GM21528 (cell line): ENCODE measurements around the gene SMTNL1.
"Not testable (repeated sequence)": the region's sequence is repeated elsewhere in the genome, so short reads cannot be mapped to it uniquely, and the experiment has no call there.

ENCODE experiments used
- ATAC-seq: cut with Tn5 transposase; IDR thresholded peaks from one replicate; pipeline ENCODE4 v1.9.1; 2021; ENCODE audit warnings: mild to moderate bottlenecking, moderate library complexity; ENCODE audit not compliant: unreplicated experiment, low FRiP score

Gene SMTNL1

DNA sequence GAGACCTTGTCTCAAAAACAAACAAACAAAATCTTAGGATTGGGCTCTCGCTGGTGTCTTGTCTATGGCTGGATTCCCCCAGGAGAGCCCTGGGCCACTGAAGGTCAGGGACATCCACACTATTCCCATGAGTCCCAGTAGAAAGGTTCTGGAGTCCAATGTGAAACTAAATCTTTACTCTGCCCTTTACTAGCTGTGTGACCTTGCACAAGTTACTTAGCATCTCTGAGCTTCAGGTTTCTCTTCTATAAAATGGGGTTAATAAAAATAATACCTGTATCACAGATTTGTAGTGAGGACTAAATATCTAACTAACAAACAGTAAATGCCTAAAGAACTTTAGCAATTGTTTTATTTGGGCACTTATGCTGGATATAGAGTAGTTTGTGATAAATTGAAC, 30.9 kb upstream of the SMTNL1 start:
- no peak for ATAC-seq

DNA sequence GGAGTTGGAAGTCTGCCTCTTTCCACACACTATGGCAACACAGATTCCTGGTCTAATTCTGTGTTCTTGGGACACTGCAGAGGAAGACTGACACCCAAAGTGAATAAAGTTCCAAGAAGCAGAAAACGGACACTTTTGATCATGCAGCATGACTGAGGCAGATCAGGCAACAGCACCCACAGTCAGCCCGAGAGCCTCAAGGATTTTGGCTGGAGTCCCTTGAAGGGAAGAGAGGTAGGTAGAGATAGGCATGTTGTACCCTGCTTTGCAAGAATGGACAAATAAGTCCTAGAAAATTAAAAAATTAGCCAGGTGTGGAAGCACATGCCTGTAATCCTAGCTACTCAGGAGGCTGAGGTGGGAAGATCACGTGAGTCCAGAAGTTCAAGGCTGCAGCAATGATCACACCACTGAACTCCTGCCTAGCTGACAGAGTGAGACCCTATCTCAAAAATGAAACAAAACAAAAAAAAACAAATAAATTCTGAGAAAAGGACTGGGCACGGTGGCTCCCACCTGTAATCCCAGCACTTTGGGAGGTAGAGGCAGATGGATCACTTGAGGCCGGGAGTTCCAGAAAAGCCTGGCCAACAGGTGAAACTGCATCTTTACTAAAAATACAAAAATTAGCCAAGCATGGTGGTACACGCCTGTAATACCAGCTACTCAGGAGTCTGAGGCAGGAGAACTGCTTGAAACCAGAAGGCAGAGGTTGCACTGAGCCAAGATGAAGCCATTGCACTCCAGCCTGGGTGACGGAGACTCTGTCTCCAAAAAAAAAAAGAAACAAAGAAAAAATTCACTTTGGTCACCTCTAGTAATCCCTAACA, 28.8 kb upstream of the SMTNL1 start:
- ATAC-seq, result no peak

DNA sequence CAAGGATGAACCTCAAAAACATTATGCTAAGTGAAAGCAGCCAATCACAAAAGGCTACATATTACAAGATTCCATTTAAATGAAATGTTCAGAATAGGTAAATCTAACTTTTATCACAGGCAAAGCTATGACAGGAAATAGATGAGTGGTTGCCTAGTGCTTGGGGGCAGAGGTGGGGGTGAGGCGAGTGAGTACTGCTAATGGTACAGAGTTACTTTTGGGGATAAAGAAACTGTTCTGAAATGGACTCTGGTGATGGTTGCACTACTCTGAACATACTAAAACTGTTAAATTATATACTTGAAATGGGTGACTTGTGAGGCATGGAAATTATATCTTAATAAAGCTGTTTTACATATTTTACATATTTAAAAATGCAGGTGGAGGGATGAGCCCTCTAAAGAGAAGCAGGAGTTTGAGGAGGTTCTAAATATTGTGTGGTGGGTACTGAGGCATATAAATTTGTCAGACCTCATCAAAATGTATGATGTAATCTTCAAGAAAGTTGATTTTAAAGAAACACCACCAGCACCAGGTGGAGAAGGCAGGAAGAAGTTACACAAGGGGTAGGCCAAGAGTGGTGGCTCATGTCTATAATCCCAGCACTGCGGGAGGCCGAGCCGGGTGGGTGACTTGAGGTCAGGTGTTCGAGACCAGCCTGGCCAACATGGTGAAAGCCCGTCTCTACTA, 25.5 kb upstream of the SMTNL1 start:
- no peak for ATAC-seq

DNA sequence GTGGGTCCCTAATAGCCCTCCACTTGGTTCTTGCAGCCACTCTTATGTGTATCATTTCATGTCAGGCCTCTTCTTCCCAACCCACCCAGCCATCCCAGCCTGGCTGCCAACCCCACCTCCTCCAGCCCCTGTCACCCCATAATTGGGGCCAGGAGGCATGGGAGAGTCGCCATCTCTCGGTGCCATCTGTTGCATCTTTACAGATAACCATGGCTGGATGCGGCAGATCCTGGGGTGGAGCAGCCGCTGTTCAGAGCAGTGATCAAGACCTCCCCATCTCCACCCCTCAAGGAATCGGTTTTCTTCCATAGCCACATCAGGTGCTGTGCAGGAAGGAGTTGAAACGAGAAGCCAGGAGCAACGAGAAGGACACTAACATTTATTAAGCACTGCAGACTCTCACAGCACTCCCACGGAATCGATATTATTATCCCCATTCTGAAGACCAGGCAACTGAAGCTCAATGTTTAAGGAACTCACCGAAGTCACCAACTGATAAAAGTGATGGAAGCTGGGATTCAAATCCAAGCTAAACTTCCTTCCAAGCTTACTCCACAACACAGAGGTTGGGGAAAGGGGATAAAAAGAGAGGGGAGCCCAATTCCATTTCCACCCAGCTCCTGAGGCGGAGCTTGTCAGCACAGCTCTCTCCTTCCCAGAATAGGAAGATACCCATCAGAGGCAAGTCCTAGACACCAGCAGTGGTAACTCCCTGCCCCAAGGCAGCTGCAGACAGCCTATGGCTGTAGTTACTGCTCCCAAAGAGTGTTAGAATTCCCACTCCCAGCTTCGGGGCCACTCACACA, 24.5 kb upstream of the SMTNL1 start:
- ATAC-seq, result no peak

DNA sequence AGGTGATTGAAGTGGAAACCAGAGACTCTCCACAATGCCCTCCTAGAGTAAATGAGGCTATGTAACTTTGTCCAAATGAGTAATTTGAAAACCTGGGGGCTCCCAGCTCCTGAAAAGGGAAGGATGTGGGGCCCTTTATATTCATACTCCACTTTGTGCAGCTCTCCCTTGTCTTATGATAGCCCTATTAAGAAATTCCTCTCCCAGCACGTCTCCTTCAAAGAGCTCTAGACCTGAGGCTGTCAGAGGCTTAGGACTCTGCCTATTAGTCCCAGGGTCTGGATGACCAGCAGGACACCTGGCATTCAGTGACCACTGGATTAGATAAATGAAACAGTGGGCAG, 24.0 kb upstream of the SMTNL1 start:
- ATAC-seq, result no peak

DNA sequence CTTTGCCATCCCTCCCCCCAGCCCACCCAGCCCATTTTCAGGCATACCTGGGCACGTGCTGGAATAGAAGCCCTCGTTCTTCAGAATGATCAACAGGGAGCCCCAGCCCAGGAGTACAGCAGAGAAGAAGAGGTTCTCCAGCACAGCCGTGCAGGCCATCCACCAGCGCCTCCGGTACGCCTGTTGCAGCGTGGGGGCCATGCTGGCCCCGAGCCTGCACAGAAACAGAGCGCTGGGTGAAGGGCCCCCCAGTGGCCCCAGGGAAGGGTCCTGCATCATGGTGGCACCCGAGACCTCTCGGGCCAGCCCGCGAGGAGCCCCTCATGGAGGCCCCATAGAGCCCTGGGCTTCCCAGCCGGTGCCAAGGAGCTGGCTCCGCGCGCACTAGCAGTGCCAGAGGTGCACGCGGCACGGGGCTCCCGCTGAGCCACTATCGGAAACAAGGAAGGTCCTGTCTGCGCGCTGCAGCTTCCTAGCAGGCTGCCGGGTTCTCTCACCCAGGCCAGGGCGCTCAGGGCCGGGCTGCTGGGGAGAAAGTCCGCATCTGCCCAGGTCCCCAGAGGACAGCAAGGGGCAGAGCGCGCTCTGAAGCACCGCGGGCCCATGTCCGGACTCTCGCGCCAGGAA, 23.4 kb upstream of the SMTNL1 start:
- peak; percentile 30 for ATAC-seq

DNA sequence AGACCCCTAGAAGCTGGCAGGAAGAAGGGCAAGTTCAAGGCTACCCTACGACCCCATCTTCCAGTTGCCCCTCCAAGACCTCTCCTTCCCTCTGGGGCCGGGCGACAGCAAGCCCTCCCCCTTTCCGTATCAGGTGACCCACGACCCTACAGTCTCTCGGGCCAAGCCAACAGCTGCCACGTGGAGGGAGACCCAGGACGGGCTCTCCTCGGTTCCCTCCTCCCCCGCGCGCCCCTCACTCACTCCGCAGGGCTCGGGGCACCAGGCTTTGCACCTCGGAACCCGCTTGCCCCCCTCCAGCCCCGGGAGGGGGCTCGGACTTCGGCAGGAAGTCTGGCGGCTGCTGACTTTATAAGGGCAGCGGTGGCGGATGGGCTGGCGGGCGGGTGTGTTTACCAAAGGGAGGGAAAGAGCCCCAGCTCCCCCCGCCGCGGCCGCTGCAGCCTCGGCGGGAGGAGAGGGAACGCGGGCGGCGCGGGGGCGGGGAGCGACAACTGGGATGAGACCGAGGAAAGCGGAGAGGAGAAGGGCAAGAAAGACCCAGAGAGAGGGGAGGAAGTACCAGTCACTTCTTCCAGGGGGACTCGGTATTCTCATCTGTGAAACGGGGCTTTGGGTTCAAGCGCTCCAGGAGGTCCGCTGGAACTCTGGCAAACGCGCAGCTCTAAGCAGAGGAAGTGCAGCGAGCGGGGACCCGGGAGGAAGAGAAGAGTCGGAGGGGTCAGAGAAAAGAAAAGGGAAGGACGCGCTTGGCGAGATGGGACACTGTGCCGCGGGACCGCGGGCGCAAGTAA, 22.7 kb upstream of the SMTNL1 start:
- peak; percentile 45 for ATAC-seq

DNA sequence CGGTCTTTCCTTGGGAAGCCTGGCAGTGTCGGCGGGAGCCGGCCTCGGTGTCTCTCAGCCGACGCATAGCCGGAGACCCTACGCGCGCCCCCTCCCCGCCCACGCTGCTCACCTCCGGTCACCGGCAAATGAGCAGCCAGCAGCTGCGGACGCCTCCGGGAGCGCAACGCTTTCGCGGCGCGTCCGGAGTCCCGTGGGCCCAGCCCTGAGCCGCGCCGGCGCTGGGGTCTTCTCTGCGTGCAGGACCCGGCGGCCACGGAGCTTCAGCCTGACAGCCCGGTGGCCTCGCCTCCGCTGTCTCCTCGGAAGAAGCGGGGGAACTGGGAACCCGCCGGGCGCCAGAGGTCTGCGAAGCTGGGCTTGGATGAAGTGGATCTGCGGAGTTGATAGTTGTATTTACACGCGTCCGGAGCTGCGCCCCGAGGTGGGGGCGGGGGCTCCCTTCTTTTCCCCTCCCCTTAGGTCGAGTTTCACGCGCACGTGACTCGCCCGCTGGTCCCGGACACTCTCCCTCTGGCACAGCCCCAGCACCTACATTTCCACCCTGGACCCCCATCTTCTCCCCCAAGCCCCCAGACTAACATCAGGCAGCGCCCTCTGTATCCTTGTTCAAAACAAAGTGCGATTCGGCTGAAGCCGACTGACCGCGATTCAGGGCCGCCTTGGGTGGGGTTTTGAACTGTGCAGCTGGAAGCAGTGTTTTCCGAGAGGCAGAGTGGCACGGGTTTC, 21.9 kb upstream of the SMTNL1 start, which contains the start of gene SLC43A1:
SLC43A1 (minus strand) TSS at position 371 of the 729 bp plus-strand sequence. CDS start 1,591 bp downstream, outside the sequence.
- peak; percentile 57 for ATAC-seq

DNA sequence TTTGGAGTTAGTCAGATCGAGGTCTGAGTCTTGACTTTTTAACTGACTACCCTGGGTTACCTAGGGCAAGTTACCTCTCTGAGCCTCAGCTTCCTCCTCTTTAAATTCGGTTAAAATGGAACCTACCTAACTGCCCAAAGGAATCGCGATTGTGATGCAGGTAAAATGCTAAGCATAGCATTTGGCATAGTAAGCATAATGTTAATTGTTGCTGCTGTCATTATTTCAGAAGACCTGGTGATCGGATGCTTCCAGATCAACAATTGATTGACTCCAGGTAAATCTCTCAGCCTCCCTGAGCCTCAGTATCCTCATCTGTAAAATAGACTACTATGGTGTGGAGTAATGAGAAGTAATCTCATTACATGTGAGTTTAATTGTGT, 21.3 kb upstream of the SMTNL1 start:
- ATAC-seq, result no peak

DNA sequence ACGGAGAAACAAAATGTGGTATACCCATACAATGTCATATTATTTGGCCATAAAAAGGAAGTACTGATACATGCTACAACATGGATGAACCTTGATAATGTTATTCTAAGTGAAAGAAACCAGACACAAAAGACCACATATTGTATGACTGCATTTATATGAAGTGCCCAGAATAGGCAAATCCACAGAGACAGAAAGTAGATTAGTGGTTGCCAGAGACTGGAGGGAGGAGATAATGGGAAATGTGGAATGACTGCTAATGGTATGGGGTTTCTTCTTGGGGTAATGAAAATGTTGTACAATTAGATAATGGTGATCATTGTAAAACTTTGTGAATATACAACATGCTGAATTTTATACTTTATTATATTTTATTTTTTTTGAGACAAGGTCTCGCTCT, 16.3 kb upstream of the SMTNL1 start:
- ATAC-seq, result no peak

DNA sequence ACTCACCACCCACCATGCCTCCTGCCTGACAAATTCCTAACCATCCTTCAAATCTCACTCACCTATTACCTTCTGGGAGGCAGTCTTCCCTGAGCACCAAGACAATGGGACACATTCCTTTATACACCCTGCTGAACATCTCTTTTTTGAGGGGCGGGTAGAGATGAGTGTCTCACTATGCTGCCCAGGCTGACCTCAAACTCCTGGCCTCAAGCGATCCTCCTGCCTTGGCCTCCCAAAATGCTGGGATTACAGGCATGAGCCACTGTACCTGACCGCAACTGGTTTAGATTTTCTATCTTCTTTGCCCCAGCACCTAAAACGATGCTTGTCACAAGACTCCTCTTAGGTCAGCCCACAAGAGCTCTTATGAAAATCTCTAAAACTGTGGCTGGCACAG, 14.0 kb upstream of the SMTNL1 start:
- ATAC-seq, result no peak

DNA sequence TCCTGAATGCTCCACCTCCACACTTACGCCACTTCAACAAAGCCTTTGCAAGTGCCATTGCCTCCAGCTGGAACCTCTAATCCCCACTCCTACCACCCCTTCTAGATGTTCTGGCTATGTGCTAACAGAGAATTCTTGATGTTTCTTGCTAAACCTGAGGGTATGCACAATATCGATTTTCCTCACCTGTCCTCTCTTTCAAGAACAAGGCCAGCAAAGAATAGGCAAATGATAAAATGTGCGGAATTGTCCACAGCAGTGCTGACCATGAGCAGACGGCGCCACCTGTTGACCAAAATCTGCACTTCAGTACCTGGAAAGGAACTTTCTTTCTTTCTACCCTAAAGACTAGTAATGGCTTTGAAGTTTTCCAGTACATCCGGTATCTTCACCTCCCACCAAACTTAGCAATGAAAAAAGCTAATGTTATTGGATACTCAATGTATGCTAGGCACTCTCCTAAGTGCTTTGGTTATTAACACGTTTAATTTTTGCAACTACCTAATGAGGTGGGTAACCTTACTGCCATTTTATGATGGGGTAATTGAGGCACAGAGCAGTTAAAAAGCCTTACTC, 10.3 kb upstream of the SMTNL1 start:
- ATAC-seq, result no peak

DNA sequence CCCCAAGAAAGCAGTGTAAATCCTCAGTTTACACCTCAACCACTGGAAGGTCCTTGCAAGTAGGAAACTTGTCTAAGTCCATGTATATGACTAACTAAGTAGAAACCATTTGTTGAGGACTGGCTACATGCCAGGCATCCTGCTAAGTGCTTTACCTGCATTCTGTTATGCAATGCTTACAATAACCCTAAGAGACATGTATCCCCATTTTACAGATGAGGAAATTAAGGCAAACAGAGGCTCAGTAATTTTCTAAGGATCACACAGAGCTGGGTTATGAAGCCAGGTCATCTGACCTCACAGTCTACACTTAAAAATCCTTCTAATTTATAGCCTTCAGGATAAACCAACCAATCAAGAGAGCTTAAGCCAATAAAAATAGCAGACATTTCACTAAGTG, 8.4 kb upstream of the SMTNL1 start:
- no peak for ATAC-seq

DNA sequence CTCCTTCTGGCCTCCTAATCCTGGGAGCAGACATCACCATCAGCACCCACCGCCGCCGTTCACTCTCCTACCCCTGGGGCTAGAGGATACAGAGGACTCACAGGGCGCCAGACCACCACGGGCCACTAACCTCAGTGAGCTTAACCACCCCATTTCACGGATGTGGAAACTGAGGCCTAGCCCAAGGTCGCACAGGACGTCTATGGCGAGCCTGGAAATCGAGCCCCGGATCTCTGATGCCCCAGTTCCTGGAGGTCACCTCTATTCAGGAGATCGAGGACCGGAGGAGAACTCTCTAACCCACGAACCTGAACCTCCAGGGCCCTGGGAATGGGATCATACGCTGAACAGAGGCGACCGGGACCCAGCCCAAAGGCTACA, 7.2 kb upstream of the SMTNL1 start:
- ATAC-seq, result no peak

DNA sequence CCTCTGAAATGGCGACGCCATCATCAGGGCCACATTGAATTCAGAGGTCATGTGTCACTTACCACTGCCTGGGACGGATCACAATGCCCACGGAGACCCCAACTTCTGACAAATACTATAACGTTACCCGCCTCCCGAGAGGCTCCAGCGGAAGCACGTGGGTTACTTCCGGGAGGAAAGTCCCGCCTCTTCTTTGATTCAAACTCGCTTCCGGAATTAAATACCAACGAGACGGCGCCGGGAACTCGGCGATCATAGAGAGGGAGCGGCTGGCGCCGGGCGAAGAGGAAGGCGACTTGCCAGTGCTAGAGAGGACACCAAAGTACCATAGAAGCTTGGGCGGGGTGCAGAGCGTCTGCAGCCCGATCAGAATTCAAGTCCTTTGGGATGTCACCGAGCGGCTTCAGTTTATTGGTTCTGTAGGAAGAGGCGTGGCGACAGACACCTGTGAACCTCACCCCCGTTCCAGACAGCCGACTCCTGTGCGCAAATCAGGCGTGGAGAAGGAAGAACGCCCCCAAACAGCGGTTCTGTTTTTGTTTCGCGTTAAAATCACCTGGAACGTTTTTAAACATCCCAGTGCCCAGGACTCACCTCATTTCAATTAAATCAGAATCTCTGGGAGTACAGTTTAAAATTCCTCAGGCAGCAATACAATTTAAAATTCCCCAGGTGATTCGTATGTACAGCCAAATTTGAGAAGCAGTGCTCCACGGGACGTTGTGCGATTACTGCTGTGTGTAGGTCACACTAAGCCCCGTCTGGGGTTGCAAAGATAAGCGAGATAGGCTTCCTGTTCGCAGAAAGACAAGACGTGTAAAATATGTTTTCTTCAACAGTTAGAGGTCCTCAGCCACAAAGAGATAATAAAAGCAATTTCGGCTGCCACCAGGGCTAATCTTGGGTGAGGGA, 6.5 kb upstream of the SMTNL1 start, which contains the start of gene TIMM10:
TIMM10 (minus strand) TSS at position 159 of the 912 bp plus-strand sequence. CDS start 565 bp downstream, outside the sequence.
- peak; percentile 97 for ATAC-seq

DNA sequence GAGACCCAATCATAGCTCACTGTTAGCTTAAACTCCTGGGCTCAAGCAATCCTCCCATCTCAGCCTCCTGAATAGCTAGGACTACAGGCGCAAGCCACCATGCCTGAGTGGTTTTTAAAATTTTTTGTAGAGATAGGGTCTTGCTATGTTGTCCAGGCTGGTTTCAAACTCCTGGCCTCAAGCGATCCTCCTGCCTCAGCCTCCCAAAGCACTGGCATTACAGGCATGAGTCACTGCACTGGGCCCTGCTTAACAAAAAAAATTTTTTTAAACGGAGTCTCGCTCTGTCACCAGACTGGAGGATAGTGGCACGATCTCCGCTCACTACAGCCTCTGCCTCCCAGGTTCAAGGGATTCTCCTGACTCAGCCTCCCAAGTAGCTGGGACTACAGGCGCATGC, 2.9 kb upstream of the SMTNL1 start:
- ATAC-seq, result not testable (repeated sequence)

DNA sequence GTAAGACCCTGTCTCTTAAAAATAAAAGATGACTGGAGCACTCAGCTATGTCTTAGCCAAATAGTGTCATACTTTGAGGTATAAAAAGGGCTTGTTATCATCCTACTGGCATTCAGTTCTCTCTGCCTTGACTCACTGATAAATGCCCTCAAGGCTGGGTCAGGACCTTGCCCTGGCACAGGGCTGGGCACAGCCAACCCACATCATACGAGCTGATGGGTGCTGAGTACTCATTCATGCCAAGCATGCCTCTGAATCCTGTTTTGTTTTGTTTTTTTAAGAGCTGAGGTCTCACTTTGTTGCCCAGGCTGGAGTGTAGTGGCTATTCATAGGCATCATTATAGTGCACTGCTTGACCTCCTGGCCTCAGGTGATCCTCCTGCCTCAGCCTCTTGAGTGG, 1.9 kb downstream of the SMTNL1 start:
- no peak for ATAC-seq

DNA sequence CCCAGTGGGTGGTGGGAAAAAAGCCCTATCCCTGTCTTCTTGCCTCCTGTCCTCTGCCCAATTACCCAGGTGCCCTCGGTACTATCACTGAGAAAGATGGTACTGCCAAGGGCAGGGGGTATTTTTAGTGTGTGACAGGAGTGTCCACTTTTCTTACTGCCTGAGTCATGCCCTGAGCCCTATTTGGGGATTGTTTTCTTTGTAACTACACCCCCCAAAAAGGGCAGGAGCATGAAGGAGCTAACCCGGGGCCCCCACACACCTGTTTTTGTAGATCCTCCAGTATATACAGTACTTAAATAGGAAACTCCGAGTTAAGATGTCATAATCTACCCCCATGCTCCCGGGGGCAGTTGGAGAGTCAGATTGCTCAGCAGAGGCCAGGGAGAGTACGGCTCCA, 3.8 kb downstream of the SMTNL1 start:
- ATAC-seq, result no peak
